Transverse colon (tissue), 4 donors: ENCODE measurements around the gene CCDC172. TPM values are rescaled to one million over a fixed set of nuclear protein-coding genes. Genes with fewer than 3 reads are reported as not detected.

ENCODE experiments used
- DNase-seq: peaks from one replicate; pipeline ENCODE4 v3.0.0-alpha.2; 2019
- H3K27ac ChIP-seq, 4 donors: fragments of 200-600 bp; sonication (generic); 2 replicates each; pipeline ENCODE4 v1.5.1; 2016 to 2018; ENCODE audit warnings: inconsistent platforms in 4 of 4
- H3K27me3 ChIP-seq: fragments of 200-600 bp; sonication (generic); 2 replicates; pipeline ENCODE4 v1.5.1; 2017; ENCODE audit warnings: inconsistent platforms
- H3K36me3 ChIP-seq, 4 donors: fragments of 200-600 bp; sonication (generic); 2 replicates each; pipeline ENCODE4 v1.5.1; 2017 to 2019; ENCODE audit warnings: inconsistent platforms in 4 of 4
- H3K4me1 ChIP-seq, 4 donors: fragments of 200-600 bp; sonication (generic); 2 replicates each; pipeline ENCODE4 v1.5.1; 2017 to 2020; ENCODE audit warnings: inconsistent platforms in 4 of 4
- H3K4me3 ChIP-seq, 4 donors: fragments of 200-600 bp; sonication (generic); 1 replicate in 1 of 4; 2 replicates in 3 of 4; pipeline versions ENCODE4 v1.5.1 to v1.6.1; 2017 to 2019; ENCODE audit warnings: inconsistent platforms in 4 of 4
- H3K9me3 ChIP-seq, 2 donors: fragments of 200-600 bp; sonication (generic); 2 replicates each; pipeline ENCODE4 v1.5.1; 2017 to 2019; ENCODE audit warnings: inconsistent platforms in 2 of 2
- CTCF ChIP-seq, 5 experiments: fragments of 200-600 bp in 3 of 5; fragments of 450-650 bp in 2 of 5; sonication (generic) in 3 of 5; IDR thresholded peaks; 1 replicate in 2 of 5; 2 replicates in 3 of 5; pipeline ENCODE4 v1.5.1; 2016 to 2017; ENCODE audit warnings: antibody characterized with exemption in 5 of 5, inconsistent platforms in 3 of 5, mild to moderate bottlenecking in 2 of 5, moderate library complexity in 1 of 5
- EP300 ChIP-seq: sonication (generic); formaldehyde crosslinking; IDR thresholded peaks from one replicate; pipeline ENCODE4 v1.6.1; 2017; ENCODE audit warnings: antibody characterized with exemption, low read depth
- POLR2A ChIP-seq: fragments of 450-650 bp; IDR thresholded peaks from one replicate; pipeline ENCODE4 v1.6.1; 2016; ENCODE audit warnings: antibody characterized with exemption, mild to moderate bottlenecking, moderate library complexity
- POLR2AphosphoS5 ChIP-seq, 3 donors: sonication (generic); formaldehyde crosslinking; IDR thresholded peaks; one replicate each; pipeline ENCODE4 v1.6.1; 2016; ENCODE audit warnings: antibody characterized with exemption in 3 of 3
- WGBS, 2 donors: methylation state at CpG; one replicate each; pipeline ENCODE4 v1.1.5; 2018; ENCODE audit warnings: low coverage in 1 of 2; 5-methylcytosine and 5-hydroxymethylcytosine counted together
- in situ Hi-C, 4 donors: fragments of 200-750 bp; cut with MboI; loops; one replicate each; pipeline versions ENCODE4 v1.15.0 to v1.15.1; 2017; ENCODE audit warnings: low sequenced_read_pairs in 3 of 4, low pct_ligation_motif_present in 1 of 4, low pct_unique_long_range_greater_than_20kb in 1 of 4
- intact Hi-C: fragments of 100-400 bp; cut with DNase I; formaldehyde crosslinking; loops from one replicate; pipeline ENCODE4 v1.15.1; 2023; ENCODE audit warnings: low total_unique reads
- total RNA-seq, 4 donors: library from RNA; depleted of rRNA; stranded (reverse); fragments of >200 nt; gene quantifications; one replicate each; pipeline ENCODE4 v1.1.0, GENCODE V29; 2016

CCDC172 gene
- total RNA-seq, 4 donors from 2014 or later: not detected

GRCh38 chr10:116331815-116332214, 7.6 kb downstream of the CCDC172 start:
- in situ Hi-C loops: no loop called here
- intact Hi-C loops: no loop called here
- Histone ChIP-seq H3K4me1 (no peaks in the 10 kb centered on the region), H3K4me3 (no peak overlapping the region), H3K36me3 (no peaks in the 10 kb centered on the region), H3K9me3 (no peaks in the 10 kb centered on the region), H3K27me3 (no peaks in the 10 kb centered on the region), H3K27ac (no peak overlapping the region)
- TF ChIP-seq EP300: no peak
- TF ChIP-seq CTCF (IDR thresholded peaks at IDR 0.05): no peak
- TF ChIP-seq POLR2AphosphoS5 (IDR thresholded peaks at IDR 0.05): no peak
- TF ChIP-seq POLR2A: no peak
- no peak for DNase-seq
- WGBS, 2 donors: 52 to 83% methylated on average over 1 to 2 of the region's 2 CpGs

- Histone ChIP-seq H3K27me3 (no peaks in the 10 kb centered on the region), H3K36me3 (no peaks in the 10 kb centered on the region), H3K4me3 (no peak overlapping the region), H3K27ac (no peak overlapping the region), H3K4me1 (no peaks in the 10 kb centered on the region), H3K9me3 (no peaks in the 10 kb centered on the region)
- intact Hi-C loops (no loop called here), in situ Hi-C loops (no loop called here)
- no peak for DNase-seq
- TF ChIP-seq EP300 (no peak), POLR2A (no peak), CTCF (IDR thresholded peaks at IDR 0.05) (no peak), POLR2AphosphoS5 (IDR thresholded peaks at IDR 0.05) (no peak)
- 79 to 81% methylated on average over 2 of the region's 2 CpGs for WGBS, 2 donors
These were observed 12.6 kb downstream of the CCDC172 start for GRCh38 chr10:116336866-116337265.

GRCh38 chr10:116352125-116352524, 27.9 kb downstream of the CCDC172 start:
- intact Hi-C loops: no loop called here
- Histone ChIP-seq H3K27me3 (no peaks in the 10 kb centered on the region), H3K36me3 (no peaks in the 10 kb centered on the region), H3K4me3 (no peak overlapping the region), H3K27ac (no peak overlapping the region), H3K4me1 (no peaks in the 10 kb centered on the region), H3K9me3 (no peaks in the 10 kb centered on the region)
- in situ Hi-C loops: no loop called here
- DNase-seq: no peak
- TF ChIP-seq POLR2AphosphoS5 (IDR thresholded peaks at IDR 0.05) (no peak), POLR2A (no peak)

GRCh38 chr10:116353817-116354216, 29.6 kb downstream of the CCDC172 start:
- in situ Hi-C loops: no loop called here
- 67 to 82% methylated on average over 4 of the region's 4 CpGs for WGBS, 2 donors
- intact Hi-C loops: no loop called here
- Histone ChIP-seq H3K4me3 (no peak overlapping the region), H3K9me3 (no peaks in the 10 kb centered on the region), H3K4me1 (no peaks in the 10 kb centered on the region), H3K36me3 (no peaks in the 10 kb centered on the region), H3K27ac (no peak overlapping the region), H3K27me3 (no peaks in the 10 kb centered on the region)
- no peak for TF ChIP-seq POLR2A
- TF ChIP-seq EP300: no peak
- no peak for TF ChIP-seq POLR2AphosphoS5 (IDR thresholded peaks at IDR 0.05)
- TF ChIP-seq CTCF (IDR thresholded peaks at IDR 0.05): no peak
- no peak for DNase-seq

GRCh38 chr10:116355341-116355740, 31.1 kb downstream of the CCDC172 start:
- Histone ChIP-seq H3K27me3 (no peaks in the 10 kb centered on the region), H3K36me3 (no peaks in the 10 kb centered on the region), H3K9me3 (no peaks in the 10 kb centered on the region), H3K4me1 (no peaks in the 10 kb centered on the region), H3K27ac (no peak overlapping the region), H3K4me3 (no peak overlapping the region)
- in situ Hi-C loops (no loop called here), intact Hi-C loops (no loop called here)
- DNase-seq: no peak
- 92 to 99% methylated on average over 2 of the region's 2 CpGs for WGBS, 2 donors
- TF ChIP-seq EP300 (no peak), POLR2AphosphoS5 (IDR thresholded peaks at IDR 0.05) (no peak), CTCF (IDR thresholded peaks at IDR 0.05) (no peak), POLR2A (no peak)
